ENCODE results near the gene TOR2A.

GRCh38 chr9:127703289-127703946 is 31.7 kb downstream of the TOR2A start:
- TF ChIP-seq POLR2A (IDR thresholded peaks at IDR 0.05; ENCODE audit: low read depth, low read length) = no peak
- TF ChIP-seq POLR2AphosphoS5 (IDR thresholded peaks at IDR 0.05; ENCODE audit: insufficient read depth, low read depth, low read length) = no peak
- TF ChIP-seq CTCF (IDR thresholded peaks at IDR 0.05; ENCODE audit: extremely low read depth in 1 of 2, insufficient read depth in 1 of 2, low read depth in 1 of 2, low read length in 2 of 2) = no peak
- no peak for TF ChIP-seq EZH2 (IDR thresholded peaks at IDR 0.05; ENCODE audit: borderline replicate concordance, low read depth, low read length, severe bottlenecking)
- no peak for TF ChIP-seq MYC (IDR thresholded peaks at IDR 0.05; ENCODE audit: low read depth, low read length)
- TF ChIP-seq, protein P1, sequence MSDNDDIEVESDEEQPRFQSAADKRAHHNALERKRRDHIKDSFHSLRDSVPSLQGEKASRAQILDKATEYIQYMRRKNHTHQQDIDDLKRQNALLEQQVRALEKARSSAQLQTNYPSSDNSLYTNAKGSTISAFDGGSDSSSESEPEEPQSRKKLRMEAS (IDR thresholded peaks at IDR 0.05; ENCODE audit: insufficient read depth, insufficient read length) = no peak

Measured in endothelial cell of umbilical vein (primary cell).